ENCODE measurements around the gene LDLRAD2.

GRCh38 chr1:21811875-21812305, at the start of gene LDLRAD2:
- TF ChIP-seq CTCF (conservative IDR thresholded peaks at IDR 0.05; ENCODE audit: low read depth, low read length) (no peak), EZH2 (IDR thresholded peaks at IDR 0.05; ENCODE audit: low read length, unreplicated experiment) (no peak)

Data from PC-3 (cell line).